Right lung (tissue), 5 donors: Measurements from ENCODE around the gene GRIK4. TPM values are rescaled to one million over a fixed set of nuclear protein-coding genes. Genes with fewer than 3 reads are reported as not detected.
"Not testable (repeated sequence)": the region's sequence is repeated elsewhere in the genome, so short reads cannot be mapped to it uniquely, and the experiment has no call there.

Experiments
- DNase-seq, 2 donors: peaks; one replicate each; pipeline ENCODE4 v3.0.0-alpha.2; 2013
- polyA plus RNA-seq, 5 donors: library from polyadenylated mRNA; unstranded; fragments of 120-200 nt; gene quantifications; one replicate each; pipeline versions ENCODE4 v1.2.1 to v1.2.3, GENCODE V29; 2013; ENCODE audit warnings: inconsistent platforms in 1 of 5, low replicate concordance in 1 of 5; ENCODE audit not compliant: insufficient read length in 5 of 5, insufficient read depth in 1 of 5

Gene GRIK4
- polyA plus RNA-seq, 5 donors = 6.3 to 10.2 (median 8.3) TPM

GRCh38 chr11:120605469-120605868, 93.9 kb downstream of the GRIK4 start:
- DNase-seq = no peak

GRCh38 chr11:120606211-120607010, 94.9 kb downstream of the GRIK4 start:
- DNase-seq = no peak

- no peak for DNase-seq
Observed at GRCh38 chr11:120608061-120608460, 96.5 kb downstream of the GRIK4 start.

- DNase-seq = peak; percentile 88 to 92
Observed at GRCh38 chr11:120608760-120609211, 97.2 kb downstream of the GRIK4 start.

GRCh38 chr11:120610111-120610510, 98.6 kb downstream of the GRIK4 start:
- no peak for DNase-seq

- no peak for DNase-seq
Observed at GRCh38 chr11:120611581-120611980, 100.0 kb downstream of the GRIK4 start.

GRCh38 chr11:120612513-120613263, 101.1 kb downstream of the GRIK4 start:
- peak; percentile 55 to 62 for DNase-seq

- DNase-seq = no peak
Observed at GRCh38 chr11:120613264-120614226, 102.0 kb downstream of the GRIK4 start.

- no peak for DNase-seq
Observed at GRCh38 chr11:120615391-120615790, 103.8 kb downstream of the GRIK4 start.

GRCh38 chr11:120618399-120618798, 106.9 kb downstream of the GRIK4 start:
- DNase-seq = no peak

- peak; percentile 60 to 85 for DNase-seq
Observed at GRCh38 chr11:120622189-120622875, 110.8 kb downstream of the GRIK4 start.

- not testable (repeated sequence) for DNase-seq
Observed at GRCh38 chr11:120624992-120625391, 113.4 kb downstream of the GRIK4 start.

- DNase-seq = no peak
Observed at GRCh38 chr11:120625565-120625964, 114.0 kb downstream of the GRIK4 start.

GRCh38 chr11:120626791-120627190, 115.2 kb downstream of the GRIK4 start:
- DNase-seq = no peak

GRCh38 chr11:120627327-120628163, 116.0 kb downstream of the GRIK4 start:
- no peak for DNase-seq

- no peak for DNase-seq
Observed at GRCh38 chr11:120629407-120630080, 118.0 kb downstream of the GRIK4 start.

- DNase-seq = no peak
Observed at GRCh38 chr11:120630122-120630521, 118.6 kb downstream of the GRIK4 start.

- no peak for DNase-seq
Observed at GRCh38 chr11:120632579-120632978, 121.0 kb downstream of the GRIK4 start.

GRCh38 chr11:120633616-120634393, 122.3 kb downstream of the GRIK4 start:
- DNase-seq = peak in 1 of 2 donors; percentile 24
